GM23338 (cell line): Measurements from ENCODE around the gene MAD1L1.

Experiments used
- CREB1 ChIP-seq: fragments of 250-450 bp; sonication (Bioruptor Pico); IDR thresholded peaks from 2 replicates; pipeline ENCODE4 v1.5.0; 2020; ENCODE audit warnings: low read depth, mild to moderate bottlenecking, moderate library complexity
- EZH2 ChIP-seq: fragments of 200-600 bp; sonication (generic); IDR thresholded peaks from one replicate; pipeline ENCODE4 v1.8.0; 2017; ENCODE audit warnings: antibody characterized with exemption, mild to moderate bottlenecking, low read depth; ENCODE audit not compliant: unreplicated experiment
- EZH2phosphoT487 ChIP-seq: fragments of 200-600 bp; sonication (generic); IDR thresholded peaks from one replicate; pipeline ENCODE4 v1.8.1; 2018; ENCODE audit warnings: antibody characterized with exemption; ENCODE audit not compliant: unreplicated experiment
- JUNB ChIP-seq: IDR thresholded peaks from one replicate; pipeline ENCODE4 v1.6.1; 2016; ENCODE audit warnings: antibody characterized with exemption; ENCODE audit not compliant: unreplicated experiment
- POLR2AphosphoS5 ChIP-seq: IDR thresholded peaks from 2 replicates; pipeline ENCODE4 v1.6.1; 2016; ENCODE audit warnings: antibody characterized with exemption, low read depth
- REST ChIP-seq: IDR thresholded peaks from one replicate; pipeline ENCODE4 v1.6.1; 2018; ENCODE audit warnings: antibody characterized with exemption; ENCODE audit not compliant: unreplicated experiment
- ZNF114 ChIP-seq: fragments of 250-450 bp; sonication (Bioruptor Pico); IDR thresholded peaks from 2 replicates; pipeline ENCODE4 v1.5.0; 2020; ENCODE audit warnings: mild to moderate bottlenecking, moderate library complexity
- TF ChIP-seq, protein P1 (sequence below), 2 experiments: fragments of 200-600 bp in 1 of 2; sonication (generic) in 1 of 2; conservative IDR thresholded peaks; 2 replicates each; pipeline versions ENCODE4 v1.5.1 to v1.6.1; 2016 to 2017; ENCODE audit warnings: antibody characterized with exemption in 2 of 2, low read depth in 2 of 2, mild to moderate bottlenecking in 2 of 2, moderate library complexity in 1 of 2
- TF ChIP-seq, protein P2 (sequence below): fragments of 250-450 bp; sonication (Bioruptor Pico); IDR thresholded peaks from 2 replicates; pipeline ENCODE4 v1.5.0; 2020; ENCODE audit warnings: mild to moderate bottlenecking, moderate library complexity

DNA sequence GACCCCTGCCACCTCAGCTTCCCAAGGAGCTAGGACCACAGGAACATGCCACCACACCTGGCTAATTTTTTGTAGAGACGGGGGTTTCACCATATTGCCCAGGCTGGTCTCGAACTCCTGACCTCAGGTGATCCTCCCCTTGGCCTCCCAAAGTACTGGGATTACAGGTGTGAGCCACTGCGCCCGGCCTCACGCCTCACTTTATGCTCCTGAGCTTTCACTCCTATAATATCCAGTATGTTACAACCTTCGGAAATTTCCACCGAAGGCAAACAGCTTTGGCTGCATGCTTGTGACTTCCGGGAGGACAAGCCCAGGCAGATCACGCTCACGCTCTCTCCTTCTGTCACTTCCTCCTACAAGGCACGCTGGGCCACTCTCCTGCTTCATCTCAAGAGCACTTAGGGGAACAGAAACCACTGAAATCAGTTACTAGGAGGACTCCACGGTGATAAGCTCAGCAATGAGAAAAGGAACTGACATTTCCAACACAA lies 4.4 kb upstream of the MAD1L1 start:
- TF ChIP-seq, protein P1, sequence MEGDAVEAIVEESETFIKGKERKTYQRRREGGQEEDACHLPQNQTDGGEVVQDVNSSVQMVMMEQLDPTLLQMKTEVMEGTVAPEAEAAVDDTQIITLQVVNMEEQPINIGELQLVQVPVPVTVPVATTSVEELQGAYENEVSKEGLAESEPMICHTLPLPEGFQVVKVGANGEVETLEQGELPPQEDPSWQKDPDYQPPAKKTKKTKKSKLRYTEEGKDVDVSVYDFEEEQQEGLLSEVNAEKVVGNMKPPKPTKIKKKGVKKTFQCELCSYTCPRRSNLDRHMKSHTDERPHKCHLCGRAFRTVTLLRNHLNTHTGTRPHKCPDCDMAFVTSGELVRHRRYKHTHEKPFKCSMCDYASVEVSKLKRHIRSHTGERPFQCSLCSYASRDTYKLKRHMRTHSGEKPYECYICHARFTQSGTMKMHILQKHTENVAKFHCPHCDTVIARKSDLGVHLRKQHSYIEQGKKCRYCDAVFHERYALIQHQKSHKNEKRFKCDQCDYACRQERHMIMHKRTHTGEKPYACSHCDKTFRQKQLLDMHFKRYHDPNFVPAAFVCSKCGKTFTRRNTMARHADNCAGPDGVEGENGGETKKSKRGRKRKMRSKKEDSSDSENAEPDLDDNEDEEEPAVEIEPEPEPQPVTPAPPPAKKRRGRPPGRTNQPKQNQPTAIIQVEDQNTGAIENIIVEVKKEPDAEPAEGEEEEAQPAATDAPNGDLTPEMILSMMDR (conservative IDR thresholded peaks at IDR 0.05; ENCODE audit: low read depth in 2 of 2): no peak
- TF ChIP-seq, protein P2, sequence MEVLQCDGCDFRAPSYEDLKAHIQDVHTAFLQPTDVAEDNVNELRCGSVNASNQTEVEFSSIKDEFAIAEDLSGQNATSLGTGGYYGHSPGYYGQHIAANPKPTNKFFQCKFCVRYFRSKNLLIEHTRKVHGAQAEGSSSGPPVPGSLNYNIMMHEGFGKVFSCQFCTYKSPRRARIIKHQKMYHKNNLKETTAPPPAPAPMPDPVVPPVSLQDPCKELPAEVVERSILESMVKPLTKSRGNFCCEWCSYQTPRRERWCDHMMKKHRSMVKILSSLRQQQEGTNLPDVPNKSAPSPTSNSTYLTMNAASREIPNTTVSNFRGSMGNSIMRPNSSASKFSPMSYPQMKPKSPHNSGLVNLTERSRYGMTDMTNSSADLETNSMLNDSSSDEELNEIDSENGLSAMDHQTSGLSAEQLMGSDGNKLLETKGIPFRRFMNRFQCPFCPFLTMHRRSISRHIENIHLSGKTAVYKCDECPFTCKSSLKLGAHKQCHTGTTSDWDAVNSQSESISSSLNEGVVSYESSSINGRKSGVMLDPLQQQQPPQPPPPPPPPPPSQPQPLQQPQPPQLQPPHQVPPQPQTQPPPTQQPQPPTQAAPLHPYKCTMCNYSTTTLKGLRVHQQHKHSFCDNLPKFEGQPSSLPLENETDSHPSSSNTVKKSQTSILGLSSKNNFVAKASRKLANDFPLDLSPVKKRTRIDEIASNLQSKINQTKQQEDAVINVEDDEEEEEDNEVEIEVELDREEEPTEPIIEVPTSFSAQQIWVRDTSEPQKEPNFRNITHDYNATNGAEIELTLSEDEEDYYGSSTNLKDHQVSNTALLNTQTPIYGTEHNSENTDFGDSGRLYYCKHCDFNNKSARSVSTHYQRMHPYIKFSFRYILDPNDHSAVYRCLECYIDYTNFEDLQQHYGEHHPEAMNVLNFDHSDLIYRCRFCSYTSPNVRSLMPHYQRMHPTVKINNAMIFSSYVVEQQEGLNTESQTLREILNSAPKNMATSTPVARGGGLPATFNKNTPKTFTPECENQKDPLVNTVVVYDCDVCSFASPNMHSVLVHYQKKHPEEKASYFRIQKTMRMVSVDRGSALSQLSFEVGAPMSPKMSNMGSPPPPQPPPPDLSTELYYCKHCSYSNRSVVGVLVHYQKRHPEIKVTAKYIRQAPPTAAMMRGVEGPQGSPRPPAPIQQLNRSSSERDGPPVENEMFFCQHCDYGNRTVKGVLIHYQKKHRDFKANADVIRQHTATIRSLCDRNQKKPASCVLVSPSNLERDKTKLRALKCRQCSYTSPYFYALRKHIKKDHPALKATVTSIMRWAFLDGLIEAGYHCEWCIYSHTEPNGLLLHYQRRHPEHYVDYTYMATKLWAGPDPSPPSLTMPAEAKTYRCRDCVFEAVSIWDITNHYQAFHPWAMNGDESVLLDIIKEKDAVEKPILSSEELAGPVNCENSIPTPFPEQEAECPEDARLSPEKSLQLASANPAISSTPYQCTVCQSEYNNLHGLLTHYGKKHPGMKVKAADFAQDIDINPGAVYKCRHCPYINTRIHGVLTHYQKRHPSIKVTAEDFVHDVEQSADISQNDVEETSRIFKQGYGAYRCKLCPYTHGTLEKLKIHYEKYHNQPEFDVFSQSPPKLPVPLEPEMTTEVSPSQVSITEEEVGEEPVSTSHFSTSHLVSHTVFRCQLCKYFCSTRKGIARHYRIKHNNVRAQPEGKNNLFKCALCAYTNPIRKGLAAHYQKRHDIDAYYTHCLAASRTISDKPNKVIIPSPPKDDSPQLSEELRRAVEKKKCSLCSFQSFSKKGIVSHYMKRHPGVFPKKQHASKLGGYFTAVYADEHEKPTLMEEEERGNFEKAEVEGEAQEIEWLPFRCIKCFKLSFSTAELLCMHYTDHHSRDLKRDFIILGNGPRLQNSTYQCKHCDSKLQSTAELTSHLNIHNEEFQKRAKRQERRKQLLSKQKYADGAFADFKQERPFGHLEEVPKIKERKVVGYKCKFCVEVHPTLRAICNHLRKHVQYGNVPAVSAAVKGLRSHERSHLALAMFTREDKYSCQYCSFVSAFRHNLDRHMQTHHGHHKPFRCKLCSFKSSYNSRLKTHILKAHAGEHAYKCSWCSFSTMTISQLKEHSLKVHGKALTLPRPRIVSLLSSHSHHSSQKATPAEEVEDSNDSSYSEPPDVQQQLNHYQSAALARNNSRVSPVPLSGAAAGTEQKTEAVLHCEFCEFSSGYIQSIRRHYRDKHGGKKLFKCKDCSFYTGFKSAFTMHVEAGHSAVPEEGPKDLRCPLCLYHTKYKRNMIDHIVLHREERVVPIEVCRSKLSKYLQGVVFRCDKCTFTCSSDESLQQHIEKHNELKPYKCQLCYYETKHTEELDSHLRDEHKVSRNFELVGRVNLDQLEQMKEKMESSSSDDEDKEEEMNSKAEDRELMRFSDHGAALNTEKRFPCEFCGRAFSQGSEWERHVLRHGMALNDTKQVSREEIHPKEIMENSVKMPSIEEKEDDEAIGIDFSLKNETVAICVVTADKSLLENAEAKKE (CRISPR knock-in tag): no peak
- TF ChIP-seq REST (no peak), EZH2 (no peak), POLR2AphosphoS5 (no peak), CREB1 (no peak), ZNF114 (CRISPR knock-in tag) (no peak), EZH2phosphoT487 (no peak), JUNB (no peak)
